ENCODE measurements around the gene OIT3. TPM values are rescaled to one million over a fixed set of nuclear protein-coding genes. Genes with fewer than 3 reads are reported as not detected.
"Not testable (repeated sequence)": the region's sequence is repeated elsewhere in the genome, so short reads cannot be mapped to it uniquely, and the experiment has no call there.

Gene OIT3
- total RNA-seq, 1 donor from 2014 or later: not detected

DNA sequence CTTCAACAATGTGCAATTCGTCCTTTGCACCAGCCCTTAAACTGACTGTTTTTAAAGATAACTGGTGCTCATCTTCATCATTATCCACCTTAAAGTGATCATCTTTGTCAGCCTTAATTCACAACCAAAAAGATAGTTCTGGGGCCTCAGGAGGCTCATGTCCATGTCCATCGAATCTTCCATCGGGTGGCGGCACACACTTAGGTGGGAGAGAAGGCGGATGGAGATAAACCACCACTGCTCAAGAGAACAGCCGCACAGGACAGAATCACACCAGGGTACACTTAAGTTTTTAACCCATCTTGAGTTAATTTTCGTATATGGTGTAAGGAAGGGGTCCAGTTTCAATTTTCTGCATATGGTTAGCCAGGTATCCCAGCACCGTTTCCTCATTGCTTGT, 24.8 kb downstream of the OIT3 start:
- no peak for FAIRE-seq
- TF ChIP-seq, protein P1, sequence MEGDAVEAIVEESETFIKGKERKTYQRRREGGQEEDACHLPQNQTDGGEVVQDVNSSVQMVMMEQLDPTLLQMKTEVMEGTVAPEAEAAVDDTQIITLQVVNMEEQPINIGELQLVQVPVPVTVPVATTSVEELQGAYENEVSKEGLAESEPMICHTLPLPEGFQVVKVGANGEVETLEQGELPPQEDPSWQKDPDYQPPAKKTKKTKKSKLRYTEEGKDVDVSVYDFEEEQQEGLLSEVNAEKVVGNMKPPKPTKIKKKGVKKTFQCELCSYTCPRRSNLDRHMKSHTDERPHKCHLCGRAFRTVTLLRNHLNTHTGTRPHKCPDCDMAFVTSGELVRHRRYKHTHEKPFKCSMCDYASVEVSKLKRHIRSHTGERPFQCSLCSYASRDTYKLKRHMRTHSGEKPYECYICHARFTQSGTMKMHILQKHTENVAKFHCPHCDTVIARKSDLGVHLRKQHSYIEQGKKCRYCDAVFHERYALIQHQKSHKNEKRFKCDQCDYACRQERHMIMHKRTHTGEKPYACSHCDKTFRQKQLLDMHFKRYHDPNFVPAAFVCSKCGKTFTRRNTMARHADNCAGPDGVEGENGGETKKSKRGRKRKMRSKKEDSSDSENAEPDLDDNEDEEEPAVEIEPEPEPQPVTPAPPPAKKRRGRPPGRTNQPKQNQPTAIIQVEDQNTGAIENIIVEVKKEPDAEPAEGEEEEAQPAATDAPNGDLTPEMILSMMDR (IDR thresholded peaks at IDR 0.05; ENCODE audit: insufficient read depth, low read length, severe bottlenecking): no peak
- H3K4me3 ChIP-seq (ENCODE audit: low read depth, low read length): no peak overlapping the region

GRCh38 chr10:72921147-72921683, 27.7 kb downstream of the OIT3 start:
- not testable (repeated sequence) for H3K27me3 ChIP-seq (ENCODE audit: control insufficient read depth, insufficient read depth, low read length); H3K4me3 ChIP-seq (ENCODE audit: low read depth, low read length); FAIRE-seq; DNase-seq (ENCODE audit: low read depth); H3K36me3 ChIP-seq (ENCODE audit: control insufficient read depth, insufficient read depth, low read length)

More for the DNA sequence above, 24.8 kb downstream of the OIT3 start:
- no peak for DNase-seq (ENCODE audit: low read depth)
- no peaks in the 10 kb centered on the region for H3K27me3 ChIP-seq (ENCODE audit: control insufficient read depth, insufficient read depth, low read length)
- H3K36me3 ChIP-seq (ENCODE audit: control insufficient read depth, insufficient read depth, low read length): no peaks in the 10 kb centered on the region

DNA sequence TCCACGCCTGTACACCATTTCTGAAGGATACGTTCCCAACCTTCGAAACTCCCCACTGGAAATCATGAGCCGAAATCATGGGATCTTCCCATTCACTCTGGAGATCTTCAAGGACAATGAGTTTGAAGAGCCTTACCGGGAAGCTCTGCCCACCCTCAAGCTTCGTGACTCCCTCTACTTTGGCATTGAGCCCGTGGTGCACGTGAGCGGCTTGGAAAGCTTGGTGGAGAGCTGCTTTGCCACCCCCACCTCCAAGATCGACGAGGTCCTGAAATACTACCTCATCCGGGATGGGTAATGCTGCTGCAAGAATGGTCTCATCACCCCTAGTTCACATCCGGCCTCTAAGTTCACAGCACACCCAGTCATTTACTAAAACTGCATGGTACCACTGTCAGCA, 30.8 kb downstream of the OIT3 start:
- FAIRE-seq (no peak), DNase-seq (ENCODE audit: low read depth) (no peak)
- Histone ChIP-seq H3K27me3 (ENCODE audit: control insufficient read depth, insufficient read depth, low read length) (no peaks in the 10 kb centered on the region), H3K36me3 (ENCODE audit: control insufficient read depth, insufficient read depth, low read length) (no peaks in the 10 kb centered on the region), H3K4me3 (ENCODE audit: low read depth, low read length) (no peak overlapping the region)
- TF ChIP-seq, protein P1 (IDR thresholded peaks at IDR 0.05; ENCODE audit: insufficient read depth, low read length, severe bottlenecking): no peak

- DNase-seq (ENCODE audit: low read depth) (no peak), FAIRE-seq (no peak)
- H3K27me3 ChIP-seq (ENCODE audit: control insufficient read depth, insufficient read depth, low read length): no peaks in the 10 kb centered on the region
- TF ChIP-seq, protein P1 (IDR thresholded peaks at IDR 0.05; ENCODE audit: insufficient read depth, low read length, severe bottlenecking): no peak
- no peak overlapping the region for H3K4me3 ChIP-seq (ENCODE audit: low read depth, low read length)
- no peaks in the 10 kb centered on the region for H3K36me3 ChIP-seq (ENCODE audit: control insufficient read depth, insufficient read depth, low read length)
Observed at GRCh38 chr10:72925951-72926465, 32.5 kb downstream of the OIT3 start.

DNA sequence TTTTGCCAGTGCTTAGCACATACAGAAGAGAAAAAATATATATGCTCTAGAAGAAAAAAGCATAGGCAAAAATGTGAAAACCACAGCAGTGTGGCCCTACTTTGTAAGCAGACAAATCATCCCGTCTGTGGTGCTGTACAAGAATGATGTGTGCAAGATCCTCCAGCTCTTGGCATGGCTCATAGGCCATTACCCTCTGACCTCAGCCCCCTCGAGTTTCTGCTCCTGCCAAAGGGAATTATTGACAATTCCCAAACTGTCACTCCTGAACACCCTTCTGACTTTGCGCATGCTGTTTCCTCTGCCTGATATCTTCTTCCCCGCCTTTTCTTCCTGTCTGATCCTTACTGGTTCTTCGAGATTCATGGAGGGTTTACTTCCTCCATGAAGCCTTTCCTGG, 33.9 kb downstream of the OIT3 start:
- H3K27me3 ChIP-seq (ENCODE audit: control insufficient read depth, insufficient read depth, low read length): no peaks in the 10 kb centered on the region
- TF ChIP-seq, protein P1 (IDR thresholded peaks at IDR 0.05; ENCODE audit: insufficient read depth, low read length, severe bottlenecking): no peak
- H3K36me3 ChIP-seq (ENCODE audit: control insufficient read depth, insufficient read depth, low read length): no peaks in the 10 kb centered on the region
- FAIRE-seq (no peak), DNase-seq (ENCODE audit: low read depth) (no peak)
- no peak overlapping the region for H3K4me3 ChIP-seq (ENCODE audit: low read depth, low read length)

DNA sequence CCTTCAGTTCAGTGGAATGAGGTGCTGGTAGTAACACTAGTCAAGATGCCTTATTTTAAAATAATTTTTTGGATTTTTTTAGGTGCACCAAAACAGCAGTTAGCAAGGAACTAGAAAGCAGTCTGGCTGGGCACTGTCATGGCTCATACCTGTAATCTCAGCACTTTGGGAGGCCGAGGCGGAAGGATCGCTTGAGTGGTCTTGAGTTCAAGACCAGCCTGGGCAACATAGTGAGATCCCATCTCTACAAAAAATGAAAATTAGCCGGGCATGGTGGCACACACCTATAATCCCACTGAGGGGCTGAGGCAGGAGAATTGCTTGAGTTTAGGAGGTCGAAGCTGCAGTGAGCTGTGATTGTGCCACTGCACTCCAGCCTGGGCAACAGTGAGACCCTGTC, 35.3 kb downstream of the OIT3 start:
- TF ChIP-seq, protein P1 (IDR thresholded peaks at IDR 0.05; ENCODE audit: insufficient read depth, low read length, severe bottlenecking): no peak
- Histone ChIP-seq H3K27me3 (ENCODE audit: control insufficient read depth, insufficient read depth, low read length) (no peaks in the 10 kb centered on the region), H3K36me3 (ENCODE audit: control insufficient read depth, insufficient read depth, low read length) (no peaks in the 10 kb centered on the region), H3K4me3 (ENCODE audit: low read depth, low read length) (no peak overlapping the region)
- FAIRE-seq (no peak), DNase-seq (ENCODE audit: low read depth) (no peak)
